Measurements from ENCODE around the gene PCK1. TPM values are rescaled to one million over a fixed set of nuclear protein-coding genes. Genes with fewer than 3 reads are reported as not detected.

The PCK1 gene
- total RNA-seq, 1 experiment from 2014 or later: 0.49 TPM

GRCh38 chr20:57586943-57587277, 26.0 kb downstream of the PCK1 start:
- DNase-seq (ENCODE audit: low read depth, low spot score): no peak
- Histone ChIP-seq H3K4me3 (replicated peaks in 1 of 2; ENCODE audit: low read depth in 1 of 2, low read length in 2 of 2) (no peak overlapping the region), H2AFZ (ENCODE audit: low read depth, low read length, poor library complexity, severe bottlenecking) (no peak overlapping the region), H3K4me1 (ENCODE audit: control insufficient read depth in 1 of 2, insufficient read depth in 2 of 2, low read length in 2 of 2) (no peaks in the 10 kb centered on the region), H3K27me3 (ENCODE audit: insufficient read depth, low read length) (peaks cover 21% of the 10 kb centered on the region; the same call in 1 of the 2 replicates), H4K20me1 (ENCODE audit: insufficient read depth) (no peaks in the 10 kb centered on the region), H3K79me2 (ENCODE audit: insufficient read depth, low read length) (no peaks in the 10 kb centered on the region), H3K36me3 (ENCODE audit: control insufficient read depth in 1 of 2, insufficient read depth in 2 of 2, low read length in 2 of 2) (no peaks in the 10 kb centered on the region), H3K4me2 (ENCODE audit: low read length) (no peak overlapping the region), H3K9me3 (ENCODE audit: control insufficient read depth in 1 of 2, insufficient read depth in 1 of 2, low read depth in 1 of 2, low read length in 2 of 2) (no peaks in the 10 kb centered on the region), H3K9me2 (ENCODE audit: insufficient read depth) (no peaks in the 10 kb centered on the region), H3K27ac (ENCODE audit: low read depth, low read length) (no peak overlapping the region), H3K9ac (ENCODE audit: low read length) (no peak overlapping the region)
- ATAC-seq: no peak
- intact Hi-C loops (cut with micrococcal nuclease): no loop called here
- CTCF ChIA-PET: no interaction called here
- no peak for TF ChIP-seq CEBPB (IDR thresholded peaks at IDR 0.05; ENCODE audit: low read depth)
- no peak for TF ChIP-seq JUND (IDR thresholded peaks at IDR 0.05)
- no peak for TF ChIP-seq ELF1 (IDR thresholded peaks at IDR 0.05; ENCODE audit: borderline replicate concordance, low read depth)
- TF ChIP-seq POLR2A (IDR thresholded peaks at IDR 0.05; ENCODE audit: borderline replicate concordance, extremely low read depth, insufficient read depth, insufficient read length): no peak
- no peak for TF ChIP-seq EGR1 (IDR thresholded peaks at IDR 0.05; ENCODE audit: low read depth)
- TF ChIP-seq ZNF274 (IDR thresholded peaks at IDR 0.05; ENCODE audit: low read depth, low read length): no peak
- no peak for TF ChIP-seq SP1 (IDR thresholded peaks at IDR 0.05; ENCODE audit: low read depth)
- no peak for TF ChIP-seq SRF (IDR thresholded peaks at IDR 0.05; ENCODE audit: low read depth)
- no peak for TF ChIP-seq ZFX (IDR thresholded peaks at IDR 0.05)
- no peak for TF ChIP-seq TCF7L2 (IDR thresholded peaks at IDR 0.05; ENCODE audit: borderline replicate concordance, extremely low read depth, insufficient read depth, insufficient read length)
- TF ChIP-seq CTCF (IDR thresholded peaks at IDR 0.05 in 2 of 3, conservative IDR thresholded peaks at IDR 0.05 in 1 of 3; ENCODE audit: borderline replicate concordance in 1 of 3, insufficient read depth in 1 of 3, low read depth in 2 of 3, low read length in 2 of 3): no peak
- no peak for TF ChIP-seq ATF3 (IDR thresholded peaks at IDR 0.05)
- no TSS peak for BruUV-seq (replicated peaks)
- POLR2A ChIA-PET: no interaction called here
- RAD21 ChIA-PET (ENCODE audit: low non-redundant PET in 1 of 2, low total read pairs in 2 of 2, uncharacterized antibody in 2 of 2, unreplicated experiment in 2 of 2): no interaction called here

All from HCT116 (cell line).